Lower leg skin (tissue), 4 donors: Measurements from ENCODE around the gene TRIM45. TPM values are rescaled to one million over a fixed set of nuclear protein-coding genes. Genes with fewer than 3 reads are reported as not detected.

Experiments
- DNase-seq, 2 donors: peaks; one replicate each; pipeline ENCODE4 v3.0.0-alpha.2; 2019; ENCODE audit warnings: low spot score in 2 of 2
- H3K4me3 ChIP-seq: fragments of 200-600 bp; sonication (generic); 2 replicates; pipeline ENCODE4 v1.5.1; 2017; ENCODE audit warnings: mild to moderate bottlenecking, low read depth; ENCODE audit not compliant: poor library complexity, severe bottlenecking
- CTCF ChIP-seq, 3 donors: fragments of 450-650 bp; IDR thresholded peaks; one replicate each; pipeline ENCODE4 v1.5.1; 2016; ENCODE audit warnings: antibody characterized with exemption in 3 of 3, mild to moderate bottlenecking in 3 of 3, moderate library complexity in 2 of 3
- POLR2A ChIP-seq, 2 donors: fragments of 450-650 bp; IDR thresholded peaks; one replicate each; pipeline ENCODE4 v1.6.1; 2016 to 2017; ENCODE audit warnings: antibody characterized with exemption in 2 of 2, mild to moderate bottlenecking in 1 of 2, moderate library complexity in 1 of 2
- WGBS, 2 donors: methylation state at CpG; one replicate each; pipeline ENCODE4 v1.1.5; 2018; 5-methylcytosine and 5-hydroxymethylcytosine counted together
- intact Hi-C: fragments of 100-400 bp; cut with DNase I; formaldehyde crosslinking; loops from one replicate; pipeline ENCODE4 v1.15.0; 2023; ENCODE audit warnings: low total_unique reads
- total RNA-seq, 4 donors: library from RNA; depleted of rRNA; stranded (reverse); fragments of >200 nt; gene quantifications; one replicate each; pipeline ENCODE4 v1.1.0, GENCODE V29; 2016

The TRIM45 gene
- 1 to 10 TPM in 3 of 4 donors, under 1 TPM in 1; 0.84 to 3.9 (median 1.8) TPM for total RNA-seq

- peak; percentile 94 to 99 for DNase-seq
- intact Hi-C loops = loop anchor here (5.0 kb wide), 1 partner anchor 54 kb away; no protein-coding TSS in a partner anchor
- WGBS, 2 donors = 0% methylated on average over 35 to 67 of the region's 71 CpGs
- peak within 1 kb of the TSS; percentile 56 for H3K4me3 ChIP-seq
- TF ChIP-seq POLR2A (IDR thresholded peaks at IDR 0.05) = no peak
- TF ChIP-seq CTCF (IDR thresholded peaks at IDR 0.05) = peak in 1 of 3 donors; percentile 71
Observed at GRCh38 chr1:117121589-117122329, at the start of gene TRIM45. TSS of gene TRIM45 (minus strand) at chr1:117121749. CDS start at chr1:117121201, 548 bp downstream.

GRCh38 chr1:117169871-117170596 lies 48.5 kb upstream of the TRIM45 start:
- intact Hi-C loops = no loop called here
- WGBS, 2 donors = 68 to 70% methylated on average over 4 of the region's 4 CpGs
- TF ChIP-seq POLR2A (IDR thresholded peaks at IDR 0.05) (no peak), CTCF (IDR thresholded peaks at IDR 0.05) (no peak)
- H3K4me3 ChIP-seq = no peak overlapping the region
- DNase-seq = no peak

GRCh38 chr1:117167402-117167801 lies 45.9 kb upstream of the TRIM45 start:
- H3K4me3 ChIP-seq = no peak overlapping the region
- no peak for DNase-seq
- intact Hi-C loops = no loop called here
- no peak for TF ChIP-seq CTCF (IDR thresholded peaks at IDR 0.05)
- TF ChIP-seq POLR2A (IDR thresholded peaks at IDR 0.05) = no peak

- TF ChIP-seq POLR2A (IDR thresholded peaks at IDR 0.05) = no peak
- no peak for TF ChIP-seq CTCF (IDR thresholded peaks at IDR 0.05)
- H3K4me3 ChIP-seq = no peak overlapping the region
- 94 to 95% methylated on average over 2 of the region's 2 CpGs for WGBS, 2 donors
- intact Hi-C loops = no loop called here
- DNase-seq = no peak
Observed at GRCh38 chr1:117166076-117166475, 44.5 kb upstream of the TRIM45 start.

GRCh38 chr1:117164209-117164608 lies 42.7 kb upstream of the TRIM45 start:
- WGBS, 2 donors = 72 to 75% methylated on average over 4 of the region's 4 CpGs
- TF ChIP-seq POLR2A (IDR thresholded peaks at IDR 0.05) = no peak
- TF ChIP-seq CTCF (IDR thresholded peaks at IDR 0.05) = no peak
- no peak overlapping the region for H3K4me3 ChIP-seq
- intact Hi-C loops = no loop called here
- no peak for DNase-seq
